Uterus (tissue), 4 donors: ENCODE data around the gene TLE3. TPM values are rescaled to one million over a fixed set of nuclear protein-coding genes. Genes with fewer than 3 reads are reported as not detected.

Source experiments
- DNase-seq, 2 donors: peaks; one replicate each; pipeline ENCODE4 v3.0.0-alpha.2; 2019 to 2020
- H3K27ac ChIP-seq, 2 donors: fragments of 200-600 bp; sonication (generic); 1 replicate in 1 of 2; 2 replicates in 1 of 2; pipeline ENCODE4 v1.5.1; 2016 to 2018
- H3K27me3 ChIP-seq, 2 donors: fragments of 200-600 bp; sonication (generic); one replicate each; pipeline ENCODE4 v1.5.1; 2018 to 2019; ENCODE audit warnings: control low read depth in 1 of 2
- H3K36me3 ChIP-seq, 2 donors: fragments of 200-600 bp; sonication (generic); one replicate each; pipeline ENCODE4 v1.5.1; 2019; ENCODE audit warnings: control low read depth in 1 of 2
- H3K4me1 ChIP-seq, 2 donors: fragments of 200-600 bp; sonication (generic); one replicate each; pipeline ENCODE4 v1.5.1; 2018 to 2019; ENCODE audit warnings: control low read depth in 1 of 2
- H3K4me3 ChIP-seq, 2 donors: fragments of 200-600 bp; sonication (generic); 1 replicate in 1 of 2; 2 replicates in 1 of 2; pipeline ENCODE4 v1.5.1; 2018 to 2019; ENCODE audit warnings: mild to moderate bottlenecking in 1 of 2
- H3K9me3 ChIP-seq, 2 donors: fragments of 200-600 bp; sonication (generic); one replicate each; pipeline ENCODE4 v1.5.1; 2019; ENCODE audit warnings: control low read depth in 1 of 2
- CTCF ChIP-seq, 4 experiments: fragments of 200-600 bp in 2 of 4; fragments of 450-650 bp in 2 of 4; sonication (generic) in 2 of 4; IDR thresholded peaks; one replicate each; pipeline ENCODE4 v1.5.1; 2016 to 2019; ENCODE audit warnings: antibody characterized with exemption in 4 of 4, mild to moderate bottlenecking in 2 of 4, moderate library complexity in 1 of 4
- POLR2A ChIP-seq, 2 donors: fragments of 450-650 bp; IDR thresholded peaks; one replicate each; pipeline ENCODE4 v1.6.1; 2016; ENCODE audit warnings: antibody characterized with exemption in 2 of 2, mild to moderate bottlenecking in 1 of 2, moderate library complexity in 1 of 2
- intact Hi-C: fragments of 100-400 bp; cut with DNase I; formaldehyde crosslinking; loops from one replicate; pipeline ENCODE4 v1.15.1; 2023; ENCODE audit warnings: low total_unique reads
- total RNA-seq, 4 donors: library from RNA; depleted of rRNA in 3 of 4; stranded (reverse); fragments of >200 nt in 3 of 4; gene quantifications; one replicate each; pipeline versions ENCODE4 v1.1.0 to v1.2.4, GENCODE V29; 2014 to 2023
- donor health status: DM: yes; HTN: yes; CAD: no.

Gene TLE3
- total RNA-seq, 4 donors from 2014 or later = 7.4 to 244 (median 49.4) TPM

DNA sequence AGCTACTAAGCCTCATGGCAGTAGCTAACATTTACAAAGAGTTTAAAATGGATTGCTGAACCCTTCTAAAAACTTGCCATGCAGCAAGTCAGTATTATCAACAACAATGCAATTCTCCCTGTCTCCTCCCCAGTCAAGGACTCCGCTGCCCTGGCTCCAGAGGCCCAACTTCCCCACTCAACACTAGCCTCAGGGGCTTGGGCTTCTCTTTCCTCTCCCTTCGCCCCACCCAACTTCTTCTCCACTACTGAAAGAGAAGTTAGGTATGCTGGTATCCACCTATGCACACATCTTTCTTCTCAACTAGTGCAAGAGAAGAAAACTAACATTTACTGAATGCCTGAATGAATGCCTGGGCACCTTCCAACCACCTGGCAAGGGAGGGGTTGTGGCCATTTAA is 30.7 kb downstream of the TLE3 start:
- no peak for TF ChIP-seq POLR2A (IDR thresholded peaks at IDR 0.05)
- no peak for TF ChIP-seq CTCF (IDR thresholded peaks at IDR 0.05)
- Histone ChIP-seq H3K36me3 (no peaks in the 10 kb centered on the region), H3K4me3 (no peak overlapping the region), H3K4me1 (peaks cover 5 to 8% of the 10 kb centered on the region in 2 donors), H3K27me3 (no peaks in the 10 kb centered on the region), H3K27ac (no peak overlapping the region), H3K9me3 (no peaks in the 10 kb centered on the region)
- DNase-seq = no peak
- intact Hi-C loops = no loop called here

- TF ChIP-seq CTCF (IDR thresholded peaks at IDR 0.05) (no peak), POLR2A (IDR thresholded peaks at IDR 0.05) (no peak)
- Histone ChIP-seq H3K4me1 (peaks cover 5 to 10% of the 10 kb centered on the region in 2 donors), H3K27ac (no peak overlapping the region), H3K27me3 (no peaks in the 10 kb centered on the region), H3K36me3 (no peaks in the 10 kb centered on the region), H3K4me3 (no peak overlapping the region), H3K9me3 (no peaks in the 10 kb centered on the region)
- intact Hi-C loops = no loop called here
- no peak for DNase-seq
Observed at GRCh38 chr15:70066447-70066846, 31.3 kb downstream of the TLE3 start.

GRCh38 chr15:70066004-70066403 is 31.7 kb downstream of the TLE3 start:
- no peak for DNase-seq
- no peaks in the 10 kb centered on the region for H3K36me3 ChIP-seq
- no peak overlapping the region for H3K27ac ChIP-seq
- intact Hi-C loops = no loop called here
- peaks cover 5 to 10% of the 10 kb centered on the region in 2 donors for H3K4me1 ChIP-seq
- TF ChIP-seq CTCF (IDR thresholded peaks at IDR 0.05) (no peak), POLR2A (IDR thresholded peaks at IDR 0.05) (no peak)
- no peaks in the 10 kb centered on the region for H3K9me3 ChIP-seq
- H3K4me3 ChIP-seq = no peak overlapping the region
- H3K27me3 ChIP-seq = no peaks in the 10 kb centered on the region

DNA sequence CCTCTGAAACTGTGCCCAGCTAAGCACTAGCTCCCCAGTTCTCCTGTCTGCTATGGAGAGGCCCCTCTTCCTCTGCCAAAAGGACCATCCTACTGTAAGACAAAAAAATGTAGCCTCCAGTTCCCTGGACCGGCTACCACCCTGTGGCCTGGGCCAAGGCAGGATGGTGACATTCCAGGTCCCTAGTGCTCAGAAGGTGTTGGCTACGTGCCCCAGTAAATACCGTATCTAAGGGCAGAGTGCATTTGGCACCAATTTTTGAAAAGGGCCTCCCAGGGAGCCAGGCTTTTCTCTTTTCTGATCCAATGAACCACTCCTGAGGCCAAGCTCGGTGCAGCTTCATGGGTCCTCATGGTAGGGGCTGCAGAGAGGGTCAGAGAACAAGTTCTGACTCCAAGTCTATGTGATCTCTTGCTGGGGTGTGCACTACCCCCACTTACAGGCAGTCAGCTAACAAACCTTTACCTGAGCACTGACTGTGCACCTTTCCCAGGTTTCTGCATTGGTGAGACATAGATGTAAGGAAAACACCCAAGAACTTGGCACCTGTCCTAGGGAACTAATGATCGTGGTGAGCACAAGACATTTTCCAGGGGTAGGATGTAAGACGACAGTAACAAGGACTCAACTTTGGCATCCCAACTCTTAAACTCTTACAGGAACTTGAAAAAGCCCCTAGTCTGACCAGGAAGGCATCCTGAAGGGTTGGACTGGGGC is 32.6 kb downstream of the TLE3 start:
- H3K4me3 ChIP-seq = no peak overlapping the region

More for the DNA sequence above, 32.6 kb downstream of the TLE3 start:
- intact Hi-C loops = no loop called here
- Histone ChIP-seq H3K27ac (peak overlapping the region in 1 of 2 donors; percentile 72), H3K4me1 (peaks cover 5 to 10% of the 10 kb centered on the region in 2 donors), H3K9me3 (no peaks in the 10 kb centered on the region), H3K36me3 (no peaks in the 10 kb centered on the region), H3K27me3 (no peaks in the 10 kb centered on the region)
- TF ChIP-seq POLR2A (IDR thresholded peaks at IDR 0.05) (no peak), CTCF (IDR thresholded peaks at IDR 0.05) (no peak)
- DNase-seq = no peak
